Esophagus muscularis mucosa (tissue), 3 donors: Measurements from ENCODE around the gene ATP8B3.

ENCODE experiments used
- CTCF ChIP-seq, 3 experiments: fragments of 200-600 bp in 2 of 3; fragments of 450-650 bp in 1 of 3; sonication (generic) in 2 of 3; IDR thresholded peaks; one replicate each; pipeline ENCODE4 v1.5.1; 2017 to 2019; ENCODE audit warnings: antibody characterized with exemption in 3 of 3, mild to moderate bottlenecking in 2 of 3, moderate library complexity in 1 of 3
- POLR2A ChIP-seq: fragments of 450-650 bp; IDR thresholded peaks from one replicate; pipeline ENCODE4 v1.6.1; 2017; ENCODE audit warnings: antibody characterized with exemption, moderate library complexity, mild to moderate bottlenecking, low read depth
- POLR2AphosphoS5 ChIP-seq, 2 donors: sonication (generic); formaldehyde crosslinking; IDR thresholded peaks; one replicate each; pipeline ENCODE4 v1.6.1; 2017; ENCODE audit warnings: antibody characterized with exemption in 2 of 2

GRCh38 chr19:1763648-1764639 lies 48.1 kb downstream of the ATP8B3 start:
- no peak for TF ChIP-seq CTCF (IDR thresholded peaks at IDR 0.05)
- no peak for TF ChIP-seq POLR2A
- TF ChIP-seq POLR2AphosphoS5 (IDR thresholded peaks at IDR 0.05), result no peak
